HT1080 (cell line): ENCODE measurements around the gene FGD5. TPM values are rescaled to one million over a fixed set of nuclear protein-coding genes. Genes with fewer than 3 reads are reported as not detected.
A peak's percentile ranks its signal among the peaks of the same experiment; 100 is the strongest.
"Not testable (repeated sequence)": the region's sequence is repeated elsewhere in the genome, so short reads cannot be mapped to it uniquely, and the experiment has no call there.

ENCODE experiments used
- DNase-seq: peaks from one replicate; pipeline ENCODE4 v3.0.0-alpha.2; 2015; ENCODE audit warnings: low read depth
- total RNA-seq: library from RNA; depleted of rRNA; stranded (reverse); fragments of >200 nt; shearing (Covaris generic); gene quantifications from 2 replicates; pipeline ENCODE4 v1.2.3, GENCODE V29; 2014

FGD5 gene
- total RNA-seq, 1 experiment from 2014 or later: not detected

- DNase-seq: no peak
Observed at GRCh38 chr3:14902719-14903118, 84.0 kb downstream of the FGD5 start.

GRCh38 chr3:14903501-14903900 lies 84.7 kb downstream of the FGD5 start:
- not testable (repeated sequence) for DNase-seq

GRCh38 chr3:14905055-14905657 lies 86.4 kb downstream of the FGD5 start:
- DNase-seq: no peak

- DNase-seq: no peak
Observed at GRCh38 chr3:14906355-14906971, 87.7 kb downstream of the FGD5 start.

GRCh38 chr3:14907043-14907966 lies 88.5 kb downstream of the FGD5 start:
- DNase-seq: no peak

GRCh38 chr3:14909250-14909649 lies 90.5 kb downstream of the FGD5 start:
- DNase-seq: no peak

- DNase-seq: no peak
Observed at GRCh38 chr3:14911651-14912050, 92.9 kb downstream of the FGD5 start.

- no peak for DNase-seq
Observed at GRCh38 chr3:14913071-14913925, 94.5 kb downstream of the FGD5 start.

- DNase-seq: no peak
Observed at GRCh38 chr3:14913926-14914778, 95.4 kb downstream of the FGD5 start.

GRCh38 chr3:14914779-14915117 lies 96.0 kb downstream of the FGD5 start:
- no peak for DNase-seq

GRCh38 chr3:14915636-14916222 lies 97.0 kb downstream of the FGD5 start:
- no peak for DNase-seq

- DNase-seq: no peak
Observed at GRCh38 chr3:14918356-14918860, 99.6 kb downstream of the FGD5 start.

- no peak for DNase-seq
Observed at GRCh38 chr3:14920536-14920935, 101.8 kb downstream of the FGD5 start.

- DNase-seq: peak; percentile 91
Observed at GRCh38 chr3:14921034-14921616, 102.4 kb downstream of the FGD5 start.

- DNase-seq: peak; percentile 45
Observed at GRCh38 chr3:14921811-14922705, 103.3 kb downstream of the FGD5 start.

GRCh38 chr3:14922863-14923262 lies 104.1 kb downstream of the FGD5 start:
- no peak for DNase-seq

GRCh38 chr3:14923476-14923875 lies 104.7 kb downstream of the FGD5 start:
- no peak for DNase-seq
